ENCODE data around the gene ZNF81.
"Not testable (repeated sequence)": the region's sequence is repeated elsewhere in the genome, so short reads cannot be mapped to it uniquely, and the experiment has no call there.

Gene ZNF81

GRCh38 chrX:47936940-47937317, 100.2 kb downstream of the ZNF81 start:
- no peak for FAIRE-seq

GRCh38 chrX:47940448-47940847, 103.7 kb downstream of the ZNF81 start:
- FAIRE-seq: no peak

GRCh38 chrX:47941423-47941822, 104.7 kb downstream of the ZNF81 start:
- no peak for FAIRE-seq

- not testable (repeated sequence) for FAIRE-seq
Measured at GRCh38 chrX:47955295-47955694, 118.6 kb downstream of the ZNF81 start.

- FAIRE-seq: no peak
Measured at GRCh38 chrX:47956016-47956415, 119.3 kb downstream of the ZNF81 start.

GRCh38 chrX:47958206-47958605, 121.5 kb downstream of the ZNF81 start:
- FAIRE-seq: not testable (repeated sequence)

- no peak for FAIRE-seq
Measured at GRCh38 chrX:47958761-47959342, 122.2 kb downstream of the ZNF81 start.

GRCh38 chrX:47960406-47960805, 123.7 kb downstream of the ZNF81 start:
- no peak for FAIRE-seq

GRCh38 chrX:47961830-47962229, 125.1 kb downstream of the ZNF81 start:
- FAIRE-seq: not testable (repeated sequence)

- not testable (repeated sequence) for FAIRE-seq
Measured at GRCh38 chrX:47965526-47965925, 128.8 kb downstream of the ZNF81 start.
